Tibial nerve (tissue), 4 donors: Measurements from ENCODE around the gene ZNF117.

Source experiments
- EP300 ChIP-seq, 2 donors: sonication (generic); formaldehyde crosslinking; IDR thresholded peaks; one replicate each; pipeline ENCODE4 v1.6.1; 2017; ENCODE audit warnings: antibody characterized with exemption in 2 of 2, mild to moderate bottlenecking in 1 of 2
- TF ChIP-seq, protein P1 (sequence below), 5 experiments: fragments of 200-600 bp in 3 of 5; fragments of 450-650 bp in 2 of 5; sonication (generic) in 3 of 5; IDR thresholded peaks; one replicate each; pipeline ENCODE4 v1.5.1; 2016 to 2019; ENCODE audit warnings: antibody characterized with exemption in 5 of 5, mild to moderate bottlenecking in 3 of 5, moderate library complexity in 2 of 5

GRCh38 chr7:64996305-64996704 lies 5.5 kb upstream of the ZNF117 start:
- TF ChIP-seq, protein P1, sequence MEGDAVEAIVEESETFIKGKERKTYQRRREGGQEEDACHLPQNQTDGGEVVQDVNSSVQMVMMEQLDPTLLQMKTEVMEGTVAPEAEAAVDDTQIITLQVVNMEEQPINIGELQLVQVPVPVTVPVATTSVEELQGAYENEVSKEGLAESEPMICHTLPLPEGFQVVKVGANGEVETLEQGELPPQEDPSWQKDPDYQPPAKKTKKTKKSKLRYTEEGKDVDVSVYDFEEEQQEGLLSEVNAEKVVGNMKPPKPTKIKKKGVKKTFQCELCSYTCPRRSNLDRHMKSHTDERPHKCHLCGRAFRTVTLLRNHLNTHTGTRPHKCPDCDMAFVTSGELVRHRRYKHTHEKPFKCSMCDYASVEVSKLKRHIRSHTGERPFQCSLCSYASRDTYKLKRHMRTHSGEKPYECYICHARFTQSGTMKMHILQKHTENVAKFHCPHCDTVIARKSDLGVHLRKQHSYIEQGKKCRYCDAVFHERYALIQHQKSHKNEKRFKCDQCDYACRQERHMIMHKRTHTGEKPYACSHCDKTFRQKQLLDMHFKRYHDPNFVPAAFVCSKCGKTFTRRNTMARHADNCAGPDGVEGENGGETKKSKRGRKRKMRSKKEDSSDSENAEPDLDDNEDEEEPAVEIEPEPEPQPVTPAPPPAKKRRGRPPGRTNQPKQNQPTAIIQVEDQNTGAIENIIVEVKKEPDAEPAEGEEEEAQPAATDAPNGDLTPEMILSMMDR (IDR thresholded peaks at IDR 0.05), result no peak
- no peak for TF ChIP-seq EP300 (IDR thresholded peaks at IDR 0.05)
